HG03159 (cell line): ENCODE measurements around the gene GALK2.
"Not testable (repeated sequence)": the region's sequence is repeated elsewhere in the genome, so short reads cannot be mapped to it uniquely, and the experiment has no call there.

Source experiments
- ATAC-seq: cut with Tn5 transposase; IDR thresholded peaks from one replicate; pipeline ENCODE4 v1.9.1; 2021; ENCODE audit warnings: mild to moderate bottlenecking, moderate library complexity; ENCODE audit not compliant: unreplicated experiment

GALK2 gene

DNA sequence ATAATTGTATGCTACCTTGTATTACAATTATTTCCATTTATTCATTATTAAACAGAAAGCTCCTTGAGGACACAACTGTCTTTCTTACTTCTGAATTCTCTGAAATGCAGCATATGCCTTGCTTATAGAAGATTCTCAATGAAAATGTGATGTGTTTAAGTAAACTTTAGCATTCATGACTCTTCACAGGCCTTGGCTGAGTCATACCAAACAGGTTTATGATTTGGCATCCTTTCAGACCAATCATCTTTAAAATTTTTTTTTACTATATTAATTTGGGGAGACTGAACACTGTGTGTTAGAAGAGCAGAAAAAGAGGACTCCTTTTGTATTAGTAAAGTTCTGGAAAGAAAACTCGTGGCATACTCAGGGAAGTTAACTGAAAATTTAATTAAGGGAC is 6.4 kb upstream of the GALK2 start:
- no peak for ATAC-seq

DNA sequence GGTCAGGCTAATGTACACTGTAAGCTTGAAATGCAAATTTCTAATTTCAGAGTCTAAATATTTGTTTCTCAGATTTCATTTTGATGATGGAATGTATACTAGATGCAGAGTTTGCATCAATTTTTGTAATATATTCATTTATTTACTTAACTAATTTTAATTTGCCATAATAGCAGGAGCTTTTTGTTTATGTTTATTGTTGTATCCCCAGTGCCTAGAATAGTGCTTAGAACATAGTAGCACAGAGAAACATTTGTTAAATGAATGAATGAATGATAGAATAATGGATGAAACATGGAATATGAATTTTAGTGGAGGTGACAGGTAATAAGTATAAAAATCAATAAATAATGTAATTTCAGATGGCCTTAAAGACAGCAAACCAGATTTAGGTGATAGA is 5.2 kb upstream of the GALK2 start:
- ATAC-seq = no peak

DNA sequence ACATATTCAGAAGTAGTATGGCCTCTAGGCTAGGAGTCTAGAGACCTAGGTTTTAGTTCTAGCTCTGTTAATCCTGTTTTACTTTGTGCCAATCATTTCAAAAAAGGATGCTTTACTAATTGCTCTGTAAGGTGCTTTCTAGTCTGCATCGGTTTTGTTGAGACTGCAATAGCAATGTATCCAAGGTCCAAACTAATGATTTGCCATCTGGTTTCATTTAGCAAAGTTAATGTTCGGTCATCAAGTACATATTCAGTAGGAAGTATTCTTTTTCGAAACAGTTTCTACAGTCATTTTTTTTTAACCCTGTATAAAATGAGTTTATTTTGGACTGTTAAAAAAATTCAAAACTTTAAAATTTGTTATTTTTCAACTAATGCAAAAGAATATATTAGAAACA is 2.0 kb upstream of the GALK2 start:
- ATAC-seq = no peak

DNA sequence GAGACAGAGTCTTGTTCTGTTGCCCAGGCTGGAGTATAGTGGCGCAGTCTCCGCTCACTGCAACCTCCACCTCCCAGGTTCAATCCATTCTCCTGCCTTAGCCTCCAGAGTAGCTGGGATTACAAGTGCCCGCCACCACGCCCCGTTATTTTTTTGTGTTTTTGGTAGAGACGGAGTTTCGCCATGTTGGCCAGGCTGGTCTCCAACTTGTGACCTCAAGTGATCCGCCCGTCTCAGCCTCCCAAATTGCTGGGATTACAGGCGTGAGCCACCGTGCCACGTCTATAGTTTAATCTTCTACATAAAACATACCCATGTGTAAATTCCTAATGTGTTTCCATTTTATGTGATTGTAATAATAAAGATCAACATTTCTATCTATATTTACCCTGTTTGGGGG is 1.7 kb downstream of the GALK2 start:
- no peak for ATAC-seq

DNA sequence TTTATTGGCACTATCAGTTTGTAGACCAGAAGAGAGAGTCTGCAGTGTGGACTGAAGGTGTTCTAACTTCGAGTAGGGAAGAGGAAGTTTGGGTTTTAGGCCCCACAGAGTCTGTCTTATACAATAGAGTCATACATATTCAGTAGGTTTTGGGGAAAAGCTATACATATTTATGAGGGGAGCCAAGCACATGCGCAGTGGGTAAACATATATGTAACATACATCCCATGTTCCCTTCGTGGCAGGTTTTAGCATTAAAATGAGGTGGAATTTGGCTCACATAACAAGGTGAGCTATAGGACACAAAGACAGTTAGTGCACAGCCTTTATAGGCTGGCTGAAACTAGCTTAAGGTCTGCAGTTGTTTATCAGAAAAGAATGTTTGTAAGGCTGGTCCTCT is 4.9 kb downstream of the GALK2 start:
- ATAC-seq = no peak

DNA sequence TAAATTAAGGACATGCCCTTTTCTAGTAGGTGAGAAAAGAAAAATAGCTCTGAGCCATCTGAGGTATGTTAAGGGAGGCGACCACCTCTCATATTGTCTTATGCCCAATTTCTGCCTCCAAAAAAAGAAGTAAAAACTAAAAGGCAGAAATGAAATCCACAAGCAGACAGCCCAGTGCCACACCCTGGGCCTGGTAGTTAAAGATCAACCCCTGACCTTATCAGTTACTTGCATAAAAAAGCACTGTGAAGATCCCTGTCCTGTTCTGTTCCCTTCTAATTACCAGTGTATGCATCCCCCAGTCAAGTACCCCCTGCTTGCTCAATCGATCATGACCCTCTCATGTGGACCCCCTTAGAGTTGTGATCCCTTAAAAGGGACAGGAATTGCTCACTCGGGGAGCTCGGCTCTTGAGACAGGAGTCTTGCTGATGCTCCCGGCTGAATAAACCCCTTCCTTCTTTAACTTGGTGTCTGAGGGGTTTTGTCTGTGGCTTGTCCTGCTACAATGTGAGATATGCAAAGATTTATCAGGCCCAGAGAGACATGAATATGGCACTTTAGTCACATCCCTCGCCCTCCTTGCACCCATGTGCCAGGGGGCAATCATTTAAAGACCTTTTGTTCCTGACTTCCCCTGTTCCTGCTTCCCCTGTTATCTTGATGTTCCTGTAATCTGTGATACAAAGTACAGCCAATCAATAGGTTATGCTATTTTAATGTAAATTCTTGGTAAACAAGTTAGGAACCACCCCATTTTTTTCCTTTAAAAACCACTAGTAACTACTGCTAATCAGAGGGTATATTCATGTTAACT is 5.7 kb downstream of the GALK2 start:
- not testable (repeated sequence) for ATAC-seq

DNA sequence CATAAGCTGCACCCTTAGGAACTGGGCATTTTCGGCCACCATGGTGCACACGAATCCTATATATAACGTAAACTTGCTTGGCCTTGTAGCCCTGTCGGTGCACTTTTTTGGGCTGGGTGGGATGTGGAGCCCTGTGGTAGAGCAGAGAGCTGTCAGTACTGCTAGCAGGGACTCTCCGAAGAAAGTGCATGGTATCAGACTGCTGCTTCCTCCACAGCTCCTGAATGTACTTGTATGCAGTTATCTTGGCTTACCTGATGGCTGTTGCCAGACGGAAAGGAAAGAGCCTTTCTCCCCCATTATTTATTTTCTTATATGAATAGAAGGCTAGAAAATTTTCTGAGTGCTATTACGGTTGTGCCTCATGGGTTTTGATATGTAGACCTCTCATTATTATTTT is 8.4 kb downstream of the GALK2 start:
- no peak for ATAC-seq

DNA sequence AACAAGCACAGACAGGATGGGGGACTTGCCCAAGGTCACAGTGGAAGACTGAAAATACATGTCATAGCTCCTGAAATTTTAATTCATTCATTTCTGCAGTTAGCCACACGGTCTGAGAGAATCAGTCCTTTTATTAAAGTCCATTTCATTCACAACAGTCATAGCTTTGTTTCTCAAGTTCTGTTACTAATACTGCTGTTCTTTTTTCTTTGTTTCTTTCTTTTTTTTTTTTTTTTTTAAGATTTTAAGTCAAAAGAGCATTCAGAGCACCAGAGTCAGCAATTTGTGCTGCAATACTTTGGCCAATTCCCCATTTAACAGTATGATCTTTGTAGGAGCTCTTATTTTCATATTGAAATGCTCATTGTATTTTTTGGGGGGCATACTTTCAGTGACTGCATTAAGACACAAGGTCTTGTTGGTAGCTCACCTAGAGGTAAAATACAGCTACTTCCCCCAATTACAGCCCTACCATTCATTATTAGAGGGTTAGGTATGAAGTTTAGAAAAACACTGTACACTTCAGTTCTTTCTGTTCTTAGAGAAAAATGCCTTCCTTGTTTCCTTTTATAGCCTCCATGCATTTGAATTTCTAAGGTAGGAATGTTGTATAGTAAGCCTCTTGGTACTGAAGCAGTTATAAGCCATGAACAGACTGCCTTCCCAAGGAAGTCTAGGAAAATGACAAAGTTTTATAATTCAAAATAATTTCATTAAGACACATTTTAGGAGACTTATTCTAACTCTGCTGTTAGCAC is 9.6 kb downstream of the GALK2 start:
- ATAC-seq = no peak

DNA sequence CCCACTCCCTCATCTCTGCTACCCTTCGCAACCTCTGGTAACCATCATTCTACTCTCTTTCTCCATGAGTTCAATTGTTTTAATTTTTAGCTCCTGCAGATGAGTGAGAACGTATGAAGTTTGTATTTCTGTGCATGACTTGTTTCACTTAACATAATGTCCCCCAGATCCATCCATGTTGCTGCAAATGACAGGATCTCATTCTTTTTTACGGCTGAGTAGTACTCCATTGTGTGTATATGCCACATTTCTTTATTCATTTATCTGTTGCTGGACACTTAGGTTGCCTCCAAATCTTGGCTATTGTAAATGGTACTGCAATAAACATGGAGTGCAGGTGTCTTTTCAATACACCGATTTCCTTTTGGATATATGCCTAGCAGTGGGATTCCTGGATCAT is 12.1 kb downstream of the GALK2 start:
- no peak for ATAC-seq

DNA sequence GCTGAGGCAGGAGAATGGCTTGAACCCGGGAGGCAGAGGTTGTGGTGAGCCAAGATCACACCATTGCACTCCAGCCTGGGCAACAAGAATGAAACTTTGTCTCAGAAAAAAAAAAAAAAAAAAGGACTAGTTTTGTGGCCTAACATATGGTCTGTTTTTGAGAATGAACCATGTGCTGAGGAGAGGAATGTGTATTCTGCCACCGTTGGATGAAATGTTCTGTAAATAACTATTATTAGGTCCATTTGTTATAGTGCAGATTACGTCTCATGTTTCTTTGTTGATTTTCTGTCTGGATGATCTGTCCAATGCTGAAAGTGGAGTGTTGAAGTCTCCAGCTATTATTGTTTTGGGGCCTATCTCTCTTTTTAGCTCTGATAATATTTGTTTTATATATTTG is 13.7 kb downstream of the GALK2 start:
- not testable (repeated sequence) for ATAC-seq

DNA sequence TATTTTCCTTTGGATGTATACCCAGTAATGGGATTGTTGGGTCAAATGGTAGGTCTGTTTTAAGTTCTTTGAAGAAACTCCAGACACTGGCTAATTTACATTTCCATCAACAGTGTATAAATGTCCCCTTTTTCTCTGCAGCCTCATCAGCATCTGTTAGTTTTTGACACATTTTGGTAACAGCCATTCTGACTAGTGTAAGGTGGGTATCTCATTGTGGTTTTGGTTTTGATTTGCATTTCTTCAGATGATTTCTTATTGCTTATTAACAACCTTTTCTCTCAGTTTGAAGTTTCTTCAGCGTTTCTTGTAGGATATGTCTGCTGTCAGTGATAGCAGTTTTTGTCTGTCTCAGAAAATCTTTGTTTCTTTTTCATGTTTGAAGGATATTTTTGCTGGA is 15.4 kb downstream of the GALK2 start:
- peak; percentile 86 for ATAC-seq

DNA sequence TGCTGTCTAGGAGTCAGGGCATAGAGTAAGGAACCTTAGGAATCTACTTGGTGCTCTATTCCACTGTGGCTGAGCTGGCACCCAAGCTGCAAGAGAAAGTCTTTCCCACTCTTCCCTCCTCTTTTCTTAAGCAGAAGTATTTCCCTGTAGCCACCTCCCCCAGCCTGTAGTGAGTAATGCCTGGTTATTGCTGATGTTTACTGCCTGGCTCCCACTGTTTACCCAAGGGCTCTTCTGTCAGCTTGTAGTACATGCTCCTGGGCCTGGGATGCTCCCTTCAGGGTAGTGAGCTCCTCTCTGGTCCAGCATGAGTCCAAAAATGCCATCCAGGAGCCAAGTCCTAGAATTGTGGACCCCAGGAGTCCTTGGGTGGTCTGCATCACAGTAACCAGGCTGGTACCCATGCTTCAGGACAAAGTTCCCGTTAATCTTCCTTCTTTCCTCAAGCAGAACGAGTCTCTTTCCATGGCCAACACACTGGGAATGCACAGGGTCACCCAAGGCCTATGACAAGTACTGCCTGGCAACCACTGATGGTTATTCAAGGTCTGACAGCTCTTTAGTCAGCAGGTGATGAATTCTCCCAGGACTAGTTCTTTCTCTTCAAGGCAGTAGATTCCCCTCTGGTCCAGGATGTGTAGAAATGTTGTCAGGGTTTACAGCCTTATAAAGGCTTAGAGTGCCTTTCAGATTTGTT is 17.6 kb downstream of the GALK2 start:
- ATAC-seq = no peak

DNA sequence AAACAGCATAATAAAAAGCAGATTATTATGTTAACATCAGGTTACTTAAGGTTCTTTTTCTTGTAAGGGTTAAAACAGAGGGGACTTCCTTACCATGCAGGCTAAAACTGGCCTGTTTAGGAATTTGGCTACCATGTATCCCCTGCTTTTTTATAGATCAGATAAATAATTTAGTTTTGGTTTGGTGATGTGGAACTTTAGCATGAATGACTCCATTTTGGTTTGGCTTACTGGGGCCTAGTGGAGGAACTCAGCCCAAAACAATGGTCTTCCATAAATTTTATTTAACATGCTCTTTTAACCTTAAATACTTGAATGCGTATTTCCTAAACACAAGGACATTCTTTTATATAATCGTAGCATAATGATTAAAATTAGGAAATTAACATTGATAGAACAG is 18.9 kb downstream of the GALK2 start:
- no peak for ATAC-seq

DNA sequence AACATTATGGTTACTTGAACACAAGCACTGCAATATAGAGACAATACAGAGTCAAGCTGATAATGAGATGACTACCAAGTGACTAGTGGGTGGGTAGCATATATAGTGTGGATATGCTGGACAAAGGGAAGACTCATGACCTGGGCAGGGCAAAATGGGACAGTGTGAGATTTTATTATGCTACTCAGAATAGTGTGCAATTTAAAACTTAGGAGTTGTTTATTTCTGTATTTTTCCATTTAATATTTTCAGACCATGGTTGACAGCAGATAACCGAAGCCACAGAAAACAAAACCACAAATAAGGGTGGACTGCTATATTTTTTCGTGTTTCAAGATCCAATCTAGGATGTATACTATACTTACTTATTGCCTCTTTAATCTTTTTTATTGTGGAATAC is 19.6 kb downstream of the GALK2 start:
- no peak for ATAC-seq

DNA sequence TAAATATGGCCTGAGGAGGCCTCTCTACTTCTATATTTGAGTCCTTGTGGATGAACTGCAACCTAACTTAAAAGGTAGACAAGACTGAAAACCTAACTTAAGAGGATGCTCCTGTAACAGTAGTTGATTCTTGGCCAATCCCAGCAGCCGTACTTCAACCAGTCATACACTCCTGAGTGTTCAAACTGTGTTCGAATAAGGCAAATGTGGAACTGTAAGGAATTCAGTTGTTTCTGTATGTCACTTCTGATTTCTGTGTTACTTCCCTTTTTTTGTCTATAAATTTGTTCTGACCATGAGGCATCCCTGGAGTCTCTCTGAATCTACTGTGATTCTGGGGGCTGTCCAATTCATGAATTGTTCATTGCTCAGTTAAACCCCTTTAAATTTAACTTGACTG is 20.5 kb downstream of the GALK2 start:
- ATAC-seq = no peak

DNA sequence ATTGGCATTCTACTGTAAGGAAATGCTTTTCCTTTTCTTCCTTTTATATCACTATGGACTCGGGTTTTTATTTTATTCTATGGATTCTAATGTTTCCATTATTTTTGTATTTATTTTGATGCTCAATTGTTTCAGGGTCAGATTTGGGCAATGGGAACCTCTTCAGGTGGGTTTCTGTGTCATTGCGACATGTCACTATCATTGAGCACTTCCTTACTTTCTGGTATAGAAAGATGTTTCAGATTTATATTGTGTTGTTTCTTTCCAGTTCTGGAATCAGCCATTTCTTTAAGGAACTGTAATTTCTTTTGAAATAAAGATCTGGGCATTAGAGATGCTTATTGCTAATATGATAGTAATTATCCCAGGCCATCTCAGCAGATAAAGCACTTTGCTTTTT is 21.8 kb downstream of the GALK2 start:
- ATAC-seq = no peak

DNA sequence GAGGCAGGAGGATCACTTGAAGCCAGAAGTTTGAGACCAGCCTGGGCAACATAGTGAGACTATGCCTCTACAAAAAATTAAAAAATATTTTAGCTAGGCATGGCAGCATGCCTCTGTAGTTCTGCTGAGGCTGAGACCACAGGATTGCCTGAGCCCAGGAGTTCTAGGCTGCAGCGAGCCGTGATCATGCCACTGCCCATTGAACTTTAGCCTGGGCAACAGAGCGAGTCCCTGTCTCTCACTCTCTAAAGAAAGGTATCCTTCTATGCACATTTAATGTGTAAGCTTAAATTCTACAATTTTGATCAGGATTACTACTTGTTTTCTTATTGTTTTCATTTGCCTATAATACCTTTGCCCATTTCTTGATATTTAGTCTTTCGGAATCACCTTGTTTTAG is 26.8 kb downstream of the GALK2 start:
- ATAC-seq = no peak

DNA sequence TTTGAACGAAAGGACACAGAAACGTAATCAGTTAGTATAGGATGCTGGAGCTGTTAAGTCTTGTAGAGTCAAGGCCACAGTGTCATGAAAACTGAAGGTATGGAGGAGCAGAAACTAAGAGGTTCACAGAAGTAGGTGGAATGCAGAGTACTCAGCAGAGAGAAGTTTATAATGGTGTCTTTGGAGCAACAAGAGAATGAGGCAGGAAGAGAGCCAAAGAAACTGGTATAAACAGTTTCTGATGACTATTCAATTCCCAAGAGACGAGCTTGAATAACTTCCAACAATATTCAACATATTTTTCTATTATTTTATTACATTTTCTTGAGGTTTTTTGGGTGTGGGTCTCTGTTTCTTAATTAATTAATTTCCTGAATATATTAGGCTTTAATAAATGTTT is 29.6 kb downstream of the GALK2 start:
- no peak for ATAC-seq

DNA sequence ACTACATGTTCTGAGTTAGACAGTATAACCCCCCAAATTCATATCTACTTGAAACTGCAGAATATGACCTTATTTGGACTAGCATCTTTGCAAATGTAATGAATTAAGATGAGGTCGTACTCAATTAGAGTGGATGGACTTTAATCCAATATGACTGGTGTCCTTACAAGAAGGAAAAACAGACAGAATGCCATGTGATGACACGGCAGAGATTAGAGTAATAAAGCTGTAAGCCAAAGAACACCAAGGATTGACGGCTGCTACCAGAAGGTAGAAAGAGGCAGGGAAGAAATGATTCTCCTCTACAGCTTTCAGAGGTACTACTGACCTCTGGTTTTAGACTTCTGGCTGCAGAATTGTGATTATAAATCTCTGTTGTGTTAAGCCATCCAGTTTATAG is 30.3 kb downstream of the GALK2 start:
- no peak for ATAC-seq

DNA sequence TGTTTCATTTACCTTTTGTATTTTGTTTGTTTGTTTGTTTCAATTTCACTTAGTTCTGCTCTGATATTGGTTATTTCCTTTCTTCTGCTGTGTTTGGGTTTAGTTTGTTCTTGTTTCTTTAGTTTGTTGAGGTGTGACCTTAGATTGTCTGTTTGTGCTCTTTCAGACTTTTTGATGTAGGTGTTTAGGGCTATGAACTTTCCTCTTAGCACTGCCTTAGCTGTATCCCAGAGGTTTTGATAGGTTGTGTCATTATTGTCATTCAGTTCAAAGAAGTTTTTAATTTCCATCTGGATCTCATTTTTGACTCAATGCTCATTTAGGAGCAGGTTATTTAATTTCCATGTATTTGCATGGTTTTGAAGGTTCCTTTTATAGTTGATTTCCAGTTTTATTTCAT is 38.1 kb downstream of the GALK2 start:
- ATAC-seq = not testable (repeated sequence)

DNA sequence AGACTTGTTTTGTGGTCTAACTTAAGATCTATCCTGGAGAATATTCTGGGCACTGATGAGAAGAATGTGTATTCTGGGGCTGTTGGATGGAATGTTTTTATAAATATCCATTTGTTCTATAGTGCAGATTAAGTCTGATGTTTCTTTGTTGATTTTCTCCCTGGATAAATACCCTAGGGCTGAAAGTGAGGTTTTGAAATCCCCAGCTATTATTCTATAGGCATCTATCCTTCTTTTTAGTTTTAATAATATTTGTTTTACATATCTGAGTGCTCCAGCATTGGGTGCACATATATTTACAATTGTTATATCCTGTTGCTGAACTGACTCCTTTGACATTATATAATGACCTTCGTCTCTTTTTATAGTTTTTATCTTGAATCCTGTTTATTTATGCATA is 42.9 kb downstream of the GALK2 start:
- ATAC-seq = no peak
